B cell (primary cell): ENCODE results near the gene SDK1.

ENCODE experiments used
- CTCF ChIP-seq: fragments of 200-600 bp; IDR thresholded peaks from one replicate; pipeline ENCODE4 v1.8.0; 2022; ENCODE audit warnings: antibody characterized with exemption, mild to moderate bottlenecking
- EZH2 ChIP-seq: IDR thresholded peaks from 2 replicates; pipeline ENCODE4 v1.6.1; 2012; ENCODE audit warnings: borderline replicate concordance, low read depth, mild to moderate bottlenecking, moderate library complexity, low read length; ENCODE audit not compliant: insufficient read depth, poor library complexity, severe bottlenecking

- TF ChIP-seq CTCF = no peak
- no peak for TF ChIP-seq EZH2
Observed at GRCh38 chr7:4191525-4191924, 890.5 kb downstream of the SDK1 start.
